PC-9 (cell line): Measurements from ENCODE around the gene PRSS21. TPM values are rescaled to one million over a fixed set of nuclear protein-coding genes. Genes with fewer than 3 reads are reported as not detected.

ENCODE experiments used
- BruUV-seq: library from RNA; stranded (reverse); fragments of 400-500 nt; replicated peaks from 2 replicates; lab custom pipeline; 2021; lab: Mats Ljungman, UMichigan
- CTCF ChIA-PET: fragments of 300-600 bp; sonication (Branson Sonifier 250); formaldehyde crosslinking; loops from one replicate; lab custom pipeline; 2022; ENCODE audit warnings: antibody characterized with exemption; lab: Charles Lee
- POLR2A ChIA-PET: fragments of 300-600 bp; sonication (Branson Sonifier 250); formaldehyde crosslinking; loops from one replicate; lab custom pipeline; 2022; ENCODE audit warnings: antibody characterized with exemption; ENCODE audit not compliant: unreplicated experiment; lab: Charles Lee
- DNase-seq, 2 experiments: peaks; one replicate each; pipeline versions ENCODE4 v3.0.0 to v3.0.0-alpha.2; 2015 to 2022; ENCODE audit warnings: mixed read lengths in 1 of 2
- H2AFZ ChIP-seq: fragments of 200-600 bp; sonication (generic); 2 replicates; pipeline ENCODE4 v1.8.1; 2017; ENCODE audit warnings: antibody characterized with exemption
- H3F3A ChIP-seq: fragments of 200-600 bp; sonication (generic); 2 replicates; pipeline ENCODE4 v1.8.1; 2017; ENCODE audit warnings: antibody characterized with exemption, mild to moderate bottlenecking, low read depth; ENCODE audit not compliant: insufficient read depth
- H3K27ac ChIP-seq: fragments of 200-600 bp; sonication (generic); 2 replicates; pipeline ENCODE4 v1.6.1; 2016; ENCODE audit warnings: mixed run types
- H3K27me3 ChIP-seq: fragments of 200-600 bp; sonication (generic); 2 replicates; pipeline ENCODE4 v1.6.1; 2016; ENCODE audit warnings: low read depth, mixed run types; ENCODE audit not compliant: insufficient read depth
- H3K36me3 ChIP-seq: fragments of 200-600 bp; sonication (generic); 2 replicates; pipeline ENCODE4 v1.6.1; 2016; ENCODE audit warnings: low read depth, mixed run types
- H3K4me1 ChIP-seq: fragments of 200-600 bp; sonication (generic); replicated peaks from 2 replicates; pipeline ENCODE4 v1.6.1; 2016; ENCODE audit warnings: mixed run types; ENCODE audit not compliant: insufficient read depth
- H3K4me2 ChIP-seq: fragments of 200-600 bp; sonication (generic); 2 replicates; pipeline ENCODE4 v1.6.1; 2017; ENCODE audit warnings: mixed run types
- H3K4me3 ChIP-seq: fragments of 200-600 bp; sonication (generic); 2 replicates; pipeline ENCODE4 v1.6.1; 2016; ENCODE audit warnings: mixed run types
- H3K79me2 ChIP-seq: fragments of 200-600 bp; sonication (generic); 2 replicates; pipeline ENCODE4 v1.6.1; 2017; ENCODE audit warnings: low read depth, mixed run types
- H3K9me2 ChIP-seq: fragments of 200-600 bp; sonication (generic); 2 replicates; pipeline ENCODE4 v1.8.1; 2017; ENCODE audit warnings: mild to moderate bottlenecking; ENCODE audit not compliant: insufficient read depth
- H3K9me3 ChIP-seq: fragments of 200-600 bp; sonication (generic); 2 replicates; pipeline ENCODE4 v1.8.1; 2016; ENCODE audit warnings: low read depth; ENCODE audit not compliant: insufficient read depth
- H4K20me1 ChIP-seq: fragments of 200-600 bp; sonication (generic); 2 replicates; pipeline ENCODE4 v1.8.1; 2017; ENCODE audit not compliant: insufficient read depth
- CTCF ChIP-seq: fragments of 200-600 bp; sonication (generic); conservative IDR thresholded peaks from 2 replicates; pipeline ENCODE4 v1.6.1; 2017; ENCODE audit warnings: mixed run types, antibody characterized with exemption, mild to moderate bottlenecking, moderate library complexity
- EZH2 ChIP-seq: fragments of 200-600 bp; sonication (generic); IDR thresholded peaks from 2 replicates; pipeline ENCODE4 v1.8.0; 2017; ENCODE audit warnings: antibody characterized with exemption, low read depth
- intact Hi-C: fragments of 100-400 bp; cut with micrococcal nuclease; formaldehyde crosslinking; loops from one replicate; pipeline ENCODE4 v1.10.0; 2022; ENCODE audit not compliant: unreplicated experiment
- total RNA-seq: library from RNA; stranded (reverse); gene quantifications from 2 replicates; pipeline ENCODE4 v1.2.3, GENCODE V29; 2021

Gene PRSS21
- total RNA-seq, 1 experiment from 2014 or later: 61.2 TPM

GRCh38 chr16:2782583-2783351 lies 34.3 kb upstream of the PRSS21 start:
- no peaks in the 10 kb centered on the region for H3K9me2 ChIP-seq
- BruUV-seq: no TSS peak
- no peak overlapping the region for H3K4me3 ChIP-seq
- no peak overlapping the region for H3K4me2 ChIP-seq
- H4K20me1 ChIP-seq: no peaks in the 10 kb centered on the region
- no peak for DNase-seq
- no peak overlapping the region for H2AFZ ChIP-seq
- peaks cover 19% of the 10 kb centered on the region for H3K79me2 ChIP-seq
- no peaks in the 10 kb centered on the region for H3K9me3 ChIP-seq
- CTCF ChIA-PET: interaction anchor here (0.6 kb wide), 1 partner anchor 47 kb away, joined by 3 read pairs; the partner anchor contains the start of gene ZG16B
- H3K36me3 ChIP-seq: no peaks in the 10 kb centered on the region
- peaks cover 9% of the 10 kb centered on the region for H3K4me1 ChIP-seq
- intact Hi-C loops: no loop called here
- TF ChIP-seq EZH2: no peak
- no peak for TF ChIP-seq CTCF
- H3F3A ChIP-seq: peaks cover 25% of the 10 kb centered on the region; the same call in 1 of the 2 replicates
- H3K27me3 ChIP-seq: peaks cover 2% of the 10 kb centered on the region; the same call in 1 of the 2 replicates
- no peak overlapping the region for H3K27ac ChIP-seq
- POLR2A ChIA-PET: no interaction called here

GRCh38 chr16:2783581-2784357 lies 33.3 kb upstream of the PRSS21 start:
- intact Hi-C loops: no loop called here
- peaks cover 3% of the 10 kb centered on the region; the same call in 1 of the 2 replicates for H3K27me3 ChIP-seq
- H3K36me3 ChIP-seq: no peaks in the 10 kb centered on the region

More at GRCh38 chr16:2783581-2784357, 33.3 kb upstream of the PRSS21 start:
- DNase-seq: no peak
- Histone ChIP-seq H3K4me2 (no peak overlapping the region), H3K9me3 (no peaks in the 10 kb centered on the region), H3K4me1 (peaks cover 2% of the 10 kb centered on the region), H3F3A (peaks cover 16% of the 10 kb centered on the region; the same call in 1 of the 2 replicates), H3K4me3 (no peak overlapping the region), H4K20me1 (no peaks in the 10 kb centered on the region), H3K9me2 (no peaks in the 10 kb centered on the region), H2AFZ (no peak overlapping the region), H3K27ac (no peak overlapping the region), H3K79me2 (peaks cover 10% of the 10 kb centered on the region; the same call in 1 of the 2 replicates)
- POLR2A ChIA-PET: interaction anchor here (0.6 kb wide), 1 partner anchor 354 kb away, joined by 3 read pairs; no protein-coding TSS in a partner anchor
- no TSS peak for BruUV-seq
- TF ChIP-seq EZH2: no peak
- no peak for TF ChIP-seq CTCF
- CTCF ChIA-PET: interaction anchor here (0.6 kb wide), 2 partner anchors 42 to 46 kb away, joined by 3 to 7 read pairs; partner anchors contain the start of gene ZG16B
